Stimulated activated CD4-positive, alpha-beta T cell treated with anti-CD3 and anti-CD28 coated beads, Interleukin-12 subunit alpha, Interleukin-12 subunit beta, amount 100 ng/mL, for 4 hours (primary cell): ENCODE measurements around the gene C1orf174.

Experiments
- DNase-seq: peaks from one replicate; pipeline ENCODE4 v3.0.0-alpha.2; 2020

Gene C1orf174

GRCh38 chr1:3893190-3893589 is 6.9 kb downstream of the C1orf174 start:
- no peak for DNase-seq

- no peak for DNase-seq
Observed at GRCh38 chr1:3892748-3893147, 7.3 kb downstream of the C1orf174 start.

DNA sequence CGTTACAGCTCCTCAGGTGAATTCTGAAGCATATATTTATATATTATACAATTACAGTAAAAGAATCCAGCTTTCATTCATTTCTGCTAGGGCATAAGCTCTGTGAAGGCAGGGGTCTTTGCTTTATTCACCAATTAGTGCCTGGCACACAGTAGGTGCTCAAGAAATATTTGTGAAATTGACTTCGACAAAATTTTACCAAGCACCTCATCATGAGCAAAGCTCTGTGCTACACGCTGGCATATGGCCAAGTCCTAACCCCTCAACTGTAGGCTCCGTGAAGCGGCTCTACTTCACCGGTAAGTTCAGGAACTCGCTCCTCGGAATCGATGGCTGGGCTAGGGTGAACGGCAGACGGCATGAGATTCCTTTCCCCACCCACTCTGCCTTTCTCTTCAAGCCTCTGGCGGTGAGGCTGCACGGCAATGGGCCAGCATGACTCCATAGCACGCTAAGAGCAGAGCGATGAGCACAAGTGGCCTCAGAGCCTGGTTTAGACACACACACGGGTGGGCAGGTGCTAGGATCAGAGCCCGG is 8.7 kb downstream of the C1orf174 start:
- no peak for DNase-seq

- DNase-seq = no peak
Observed at GRCh38 chr1:3890389-3891328, 9.4 kb downstream of the C1orf174 start.

DNA sequence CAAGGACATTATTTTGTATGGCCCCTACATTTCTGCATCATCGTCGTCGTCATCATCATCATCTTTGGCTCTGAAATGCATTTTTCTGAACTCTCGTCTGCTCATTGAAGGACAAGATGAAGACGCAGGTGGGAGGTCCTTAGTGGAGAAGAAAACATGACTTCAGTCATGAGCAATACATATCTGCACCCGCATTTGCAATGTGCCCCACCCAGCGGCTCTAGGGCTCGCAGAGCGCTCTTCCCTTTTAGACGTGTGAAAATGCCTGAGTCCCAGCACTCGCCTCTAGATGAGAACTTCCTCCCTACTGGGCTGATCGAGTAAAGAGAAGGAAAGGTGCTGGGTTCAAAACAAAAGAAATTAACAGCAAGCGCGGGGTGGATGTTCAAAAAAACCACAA is 10.1 kb downstream of the C1orf174 start:
- no peak for DNase-seq

DNA sequence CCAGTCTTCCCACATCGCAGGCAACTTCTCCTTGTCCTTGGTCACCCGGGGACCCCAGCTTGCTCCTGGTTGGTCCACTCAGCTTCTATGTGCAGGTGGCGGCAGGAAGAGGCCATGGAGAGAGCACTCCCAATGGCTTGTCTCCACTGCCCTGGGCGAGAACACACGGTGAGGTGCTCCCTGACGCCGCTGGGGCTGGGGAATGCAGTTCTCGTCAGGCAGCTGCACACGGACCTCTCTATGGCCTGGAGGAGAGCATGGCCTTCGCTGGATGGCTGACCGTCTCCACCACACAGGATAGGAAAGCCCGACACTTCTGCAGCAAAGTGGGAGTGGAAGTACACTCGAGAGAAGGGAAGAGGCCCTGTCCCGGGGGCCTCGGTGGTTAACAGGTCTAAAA is 11.8 kb downstream of the C1orf174 start:
- no peak for DNase-seq

DNA sequence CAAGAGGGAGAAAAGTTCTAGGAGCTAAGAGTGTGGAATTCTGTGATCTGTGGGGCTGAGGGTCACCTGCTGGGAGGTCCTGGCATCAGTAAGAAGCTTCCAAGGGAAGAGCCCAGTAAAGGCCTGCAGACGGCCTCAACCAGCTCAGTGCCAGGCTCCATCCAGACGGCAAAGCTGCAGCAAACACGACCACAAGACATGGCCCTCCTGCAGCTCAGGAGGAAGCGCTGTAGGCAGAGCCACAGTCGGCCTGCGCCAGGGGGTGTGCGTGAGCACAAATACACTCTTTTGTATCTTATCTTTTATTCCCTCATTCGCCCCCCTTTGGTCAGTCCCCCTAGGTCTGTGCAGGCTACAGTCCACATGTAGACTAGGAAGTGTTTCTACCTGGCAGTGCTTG is 13.4 kb downstream of the C1orf174 start:
- no peak for DNase-seq

DNA sequence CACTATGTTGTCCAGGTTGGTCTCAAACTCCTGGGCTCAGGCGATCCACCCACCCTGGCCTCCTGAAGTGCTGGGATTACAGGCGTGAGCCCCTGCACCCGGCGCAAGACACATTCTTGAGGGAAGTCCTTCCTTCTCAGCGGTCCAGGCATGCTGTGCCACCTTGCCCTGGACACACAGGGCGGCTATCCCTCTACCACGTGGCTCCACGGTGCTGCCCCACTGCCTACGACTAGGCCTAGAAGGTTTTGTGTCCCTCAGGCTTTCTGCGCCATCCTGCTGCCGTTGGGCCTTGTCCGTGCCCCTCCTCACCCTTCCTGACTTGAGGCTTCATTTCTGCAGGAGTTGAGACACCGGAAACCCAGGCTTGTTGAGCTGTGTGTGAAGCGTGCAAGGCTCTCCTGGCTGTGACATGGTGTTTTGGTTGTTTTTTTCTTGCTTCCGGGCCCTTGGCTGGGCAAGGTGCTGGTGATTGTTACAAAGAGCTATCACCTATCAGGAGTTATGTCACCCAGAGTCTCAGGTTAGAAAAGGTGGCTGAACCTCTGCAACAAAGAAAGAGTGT is 13.9 kb downstream of the C1orf174 start:
- DNase-seq = no peak

- DNase-seq = no peak
Observed at GRCh38 chr1:3885611-3886010, 14.5 kb downstream of the C1orf174 start.

- no peak for DNase-seq
Observed at GRCh38 chr1:3884966-3885365, 15.1 kb downstream of the C1orf174 start.

GRCh38 chr1:3883194-3883925 is 16.7 kb downstream of the C1orf174 start:
- no peak for DNase-seq

DNA sequence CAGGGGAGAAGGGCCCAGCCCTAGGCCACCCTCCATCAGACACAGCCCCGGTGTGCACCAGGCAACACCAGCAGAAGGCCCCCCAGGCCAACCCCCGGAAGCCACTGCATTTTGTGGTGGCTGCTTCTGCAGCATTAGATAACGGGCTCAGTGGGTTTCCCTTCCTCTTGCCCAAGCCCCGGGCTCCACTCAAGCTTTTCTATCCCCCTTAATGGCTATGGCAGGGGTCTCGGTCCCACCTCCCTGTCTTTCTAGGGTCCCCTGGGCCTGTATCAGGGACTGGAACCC is 18.9 kb downstream of the C1orf174 start:
- no peak for DNase-seq

GRCh38 chr1:3880429-3881192 is 19.5 kb downstream of the C1orf174 start:
- no peak for DNase-seq

DNA sequence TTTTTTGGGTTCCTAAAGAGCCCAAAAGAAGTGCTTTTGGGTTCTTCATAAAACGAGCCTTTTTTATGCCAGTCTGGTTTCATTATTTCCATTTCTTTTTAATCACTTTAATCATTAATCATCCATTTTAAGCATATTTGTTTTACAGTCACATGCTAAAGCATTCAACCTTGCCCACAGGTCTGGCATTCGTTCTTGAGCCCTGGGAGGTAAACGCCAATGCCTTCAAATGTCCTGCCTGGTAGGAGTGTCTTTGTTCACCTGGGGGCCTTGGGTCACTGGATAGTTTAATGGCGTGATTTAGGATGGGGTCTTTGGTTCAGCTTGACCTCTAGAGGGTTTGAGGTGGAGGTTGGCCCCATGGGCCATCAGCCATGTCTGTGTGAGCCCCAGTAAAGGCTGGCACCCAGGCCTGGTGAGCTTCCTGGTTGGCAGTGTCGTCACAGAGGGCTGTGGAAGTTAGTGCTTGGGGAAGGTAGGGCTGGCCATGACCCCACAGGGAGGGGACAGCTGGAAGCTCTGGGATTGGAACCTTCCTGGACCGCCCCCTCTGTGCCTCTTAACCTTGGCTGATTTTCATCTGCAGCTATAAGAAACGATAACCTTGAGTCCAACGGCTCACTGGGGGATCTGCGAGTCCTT is 20.2 kb downstream of the C1orf174 start:
- DNase-seq = no peak

GRCh38 chr1:3879099-3879498 is 21.0 kb downstream of the C1orf174 start:
- DNase-seq = no peak

- DNase-seq = no peak
Observed at GRCh38 chr1:3876716-3877115, 23.4 kb downstream of the C1orf174 start.

DNA sequence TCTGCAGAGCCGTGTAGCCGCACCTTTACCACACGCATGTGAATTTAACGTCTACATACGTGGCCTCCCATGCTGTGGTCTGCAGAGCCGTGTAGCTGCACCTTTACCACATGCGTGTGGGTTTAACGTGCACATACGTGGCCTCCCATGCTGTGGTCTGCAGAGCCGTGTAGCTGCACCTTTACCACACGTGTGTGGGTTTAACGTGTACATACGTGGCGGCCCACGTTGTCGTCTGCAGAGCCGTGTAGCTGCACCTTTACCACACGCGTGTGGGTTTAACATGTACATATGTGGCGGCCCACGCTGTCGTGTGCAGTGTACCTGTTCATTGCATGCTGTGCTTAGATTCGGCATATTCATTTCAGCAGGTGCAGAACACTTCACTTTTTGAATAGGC is 25.3 kb downstream of the C1orf174 start:
- no peak for DNase-seq

- DNase-seq = no peak
Observed at GRCh38 chr1:3872546-3872945, 27.5 kb downstream of the C1orf174 start.

GRCh38 chr1:3871451-3871805 is 28.6 kb downstream of the C1orf174 start:
- no peak for DNase-seq

- DNase-seq = no peak
Observed at GRCh38 chr1:3869751-3870301, 30.2 kb downstream of the C1orf174 start.

GRCh38 chr1:3868464-3869006 is 31.5 kb downstream of the C1orf174 start:
- DNase-seq = no peak

DNA sequence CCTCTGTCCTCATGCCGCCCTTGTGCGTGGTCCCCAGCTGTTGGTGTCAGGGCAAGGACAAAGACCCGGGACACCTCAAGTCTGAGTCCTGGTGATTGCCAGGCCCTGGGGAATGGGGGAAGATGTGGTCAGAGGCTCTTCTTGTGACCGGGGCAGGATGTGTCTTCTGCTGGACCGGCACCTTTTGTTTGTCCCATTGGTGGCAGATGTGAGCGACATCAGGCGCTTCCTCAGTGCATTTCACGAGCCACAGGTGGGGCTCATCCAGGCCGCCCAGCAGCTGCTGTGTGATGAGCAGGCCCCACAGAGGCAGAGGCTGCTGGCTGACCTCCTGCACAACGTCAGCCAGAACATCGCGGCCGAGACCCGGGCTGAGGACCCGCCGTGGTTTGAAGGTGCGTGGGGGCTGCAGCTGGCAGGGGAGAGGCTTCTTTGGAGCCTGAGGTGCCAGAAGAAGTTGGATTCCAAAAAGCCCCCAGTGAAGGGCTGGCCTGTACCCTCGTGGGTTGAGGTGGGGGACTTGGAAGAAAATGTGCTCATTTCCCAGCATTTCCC is 34.4 kb downstream of the C1orf174 start:
- no peak for DNase-seq
